BJ (cell line): ENCODE measurements around the gene EPHB2. TPM values are rescaled to one million over a fixed set of nuclear protein-coding genes. Genes with fewer than 3 reads are reported as not detected.
A peak's percentile ranks its signal among the peaks of the same experiment; 100 is the strongest.

ENCODE experiments used
- CTCF ChIA-PET: fragments of 350-600 bp; formaldehyde crosslinking; extraction: SDS; loops from one replicate; lab custom pipeline; 2021; ENCODE audit warnings: antibody characterized with exemption, inconsistent platforms; lab: Yijun Ruan, JAX
- POLR2A ChIA-PET: fragments of 300-600 bp; sonication (Branson Sonifier 250); formaldehyde crosslinking; extraction: SDS; loops from one replicate; lab custom pipeline; 2021; ENCODE audit warnings: antibody characterized with exemption; lab: Charles Lee
- DNase-seq: peaks from one replicate; pipeline ENCODE4 v3.0.0-alpha.2; 2011; ENCODE audit warnings: low read depth
- H3K27me3 ChIP-seq: 2 replicates; pipeline ENCODE4 v1.6.0; 2011; ENCODE audit warnings: low read length; ENCODE audit not compliant: control insufficient read depth, insufficient read depth
- H3K36me3 ChIP-seq: 2 replicates; pipeline ENCODE4 v1.5.1; 2011; ENCODE audit warnings: low read length; ENCODE audit not compliant: control insufficient read depth, insufficient read depth
- H3K4me3 ChIP-seq: 2 replicates; pipeline ENCODE4 v1.5.1; 2011; ENCODE audit warnings: low read depth, mild to moderate bottlenecking, control low read depth, low read length
- polyA plus RNA-seq: library from polyadenylated mRNA; depleted of rRNA; stranded (reverse); fragments of >200 nt; gene quantifications from 2 replicates; pipeline ENCODE4 v1.2.3, GENCODE V29; 2011
- TF ChIP-seq, protein P1 (sequence below): IDR thresholded peaks from 2 replicates; pipeline ENCODE4 v1.5.1; 2011; ENCODE audit warnings: low read depth, mild to moderate bottlenecking, control low read depth, inconsistent platforms, low read length, moderate library complexity; ENCODE audit not compliant: insufficient read depth

Gene EPHB2
- polyA plus RNA-seq, 1 experiment, result 8.7 TPM

DNA sequence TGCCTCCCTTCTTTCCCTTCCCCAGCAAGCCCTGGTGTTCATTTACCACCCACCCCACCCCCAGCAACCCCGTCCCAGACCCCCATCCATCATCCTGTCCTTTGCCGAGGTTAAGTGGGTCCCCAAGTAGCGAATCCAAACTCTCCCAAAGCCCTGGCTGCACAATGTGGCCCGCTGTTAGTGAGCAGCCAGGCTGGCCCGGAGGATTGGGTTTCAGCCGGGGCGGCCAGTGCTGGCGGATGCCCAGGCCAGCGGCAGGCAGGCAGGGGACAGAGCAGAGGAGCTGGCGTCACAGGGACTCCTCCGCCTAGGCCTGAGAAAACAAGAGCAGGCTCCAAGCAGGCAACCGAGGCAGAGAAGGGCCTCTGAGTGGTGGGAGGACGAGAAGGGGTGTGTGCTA is 61.4 kb downstream of the EPHB2 start:
- CTCF ChIA-PET, result interaction anchor here (1.4 kb wide), 2 partner anchors 11 to 90 kb away, joined by 3 to 4 read pairs; no protein-coding TSS in a partner anchor
- TF ChIP-seq, protein P1, sequence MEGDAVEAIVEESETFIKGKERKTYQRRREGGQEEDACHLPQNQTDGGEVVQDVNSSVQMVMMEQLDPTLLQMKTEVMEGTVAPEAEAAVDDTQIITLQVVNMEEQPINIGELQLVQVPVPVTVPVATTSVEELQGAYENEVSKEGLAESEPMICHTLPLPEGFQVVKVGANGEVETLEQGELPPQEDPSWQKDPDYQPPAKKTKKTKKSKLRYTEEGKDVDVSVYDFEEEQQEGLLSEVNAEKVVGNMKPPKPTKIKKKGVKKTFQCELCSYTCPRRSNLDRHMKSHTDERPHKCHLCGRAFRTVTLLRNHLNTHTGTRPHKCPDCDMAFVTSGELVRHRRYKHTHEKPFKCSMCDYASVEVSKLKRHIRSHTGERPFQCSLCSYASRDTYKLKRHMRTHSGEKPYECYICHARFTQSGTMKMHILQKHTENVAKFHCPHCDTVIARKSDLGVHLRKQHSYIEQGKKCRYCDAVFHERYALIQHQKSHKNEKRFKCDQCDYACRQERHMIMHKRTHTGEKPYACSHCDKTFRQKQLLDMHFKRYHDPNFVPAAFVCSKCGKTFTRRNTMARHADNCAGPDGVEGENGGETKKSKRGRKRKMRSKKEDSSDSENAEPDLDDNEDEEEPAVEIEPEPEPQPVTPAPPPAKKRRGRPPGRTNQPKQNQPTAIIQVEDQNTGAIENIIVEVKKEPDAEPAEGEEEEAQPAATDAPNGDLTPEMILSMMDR, result no peak
- Histone ChIP-seq H3K36me3 (no peaks in the 10 kb centered on the region), H3K27me3 (no peaks in the 10 kb centered on the region), H3K4me3 (no peak overlapping the region)
- no peak for DNase-seq
- POLR2A ChIA-PET, result no interaction called here

DNA sequence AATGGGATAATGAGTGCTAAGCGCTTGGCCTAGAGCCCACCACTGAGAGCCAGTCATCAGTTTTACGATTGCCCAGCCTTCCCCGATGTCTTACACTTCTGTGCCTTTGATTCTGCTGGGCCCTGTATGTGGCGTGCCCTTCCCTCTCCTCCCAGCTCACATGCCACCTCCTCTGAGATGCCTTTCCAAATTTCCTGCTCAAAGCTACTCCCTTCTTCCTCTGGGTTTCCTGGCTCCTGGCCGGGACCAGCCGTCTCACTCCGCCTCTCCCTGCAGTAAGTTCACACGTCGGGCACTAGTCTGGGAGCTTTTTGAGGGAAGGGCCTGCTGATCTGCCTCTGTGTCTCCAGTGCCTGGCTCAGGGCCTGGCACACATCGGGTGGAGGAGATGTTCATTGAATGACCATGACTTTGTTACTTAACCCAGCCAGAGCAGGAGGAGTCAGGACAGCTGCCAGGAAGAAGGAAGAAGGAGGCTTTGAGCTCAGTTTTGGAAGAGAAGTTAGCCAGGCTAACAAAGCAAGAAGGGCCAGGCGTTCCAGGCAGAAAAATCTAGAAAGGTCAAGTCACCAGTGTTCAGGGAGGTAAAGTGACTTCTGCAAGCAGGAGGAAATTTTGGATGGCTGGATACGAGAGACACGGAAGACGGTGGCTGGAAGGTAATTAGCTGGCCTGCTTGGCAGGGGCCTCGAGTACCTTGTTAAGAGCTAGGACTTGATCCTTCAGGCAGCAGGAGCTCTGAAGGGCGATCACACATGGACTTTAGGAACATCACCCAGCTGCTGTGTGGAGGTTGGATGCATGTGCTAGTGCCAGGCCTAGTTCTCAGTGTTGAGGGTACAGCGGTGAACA is 63.6 kb downstream of the EPHB2 start:
- Histone ChIP-seq H3K27me3 (no peaks in the 10 kb centered on the region), H3K36me3 (no peaks in the 10 kb centered on the region), H3K4me3 (no peak overlapping the region)
- ChIA-PET POLR2A (no interaction called here), CTCF (interaction anchor here (0.9 to 1.2 kb wide), 5 partner anchors 9 to 88 kb away, joined by 3 to 4 read pairs (median 3); no protein-coding TSS in a partner anchor)
- TF ChIP-seq, protein P1, result no peak
- DNase-seq, result peak; percentile 16

DNA sequence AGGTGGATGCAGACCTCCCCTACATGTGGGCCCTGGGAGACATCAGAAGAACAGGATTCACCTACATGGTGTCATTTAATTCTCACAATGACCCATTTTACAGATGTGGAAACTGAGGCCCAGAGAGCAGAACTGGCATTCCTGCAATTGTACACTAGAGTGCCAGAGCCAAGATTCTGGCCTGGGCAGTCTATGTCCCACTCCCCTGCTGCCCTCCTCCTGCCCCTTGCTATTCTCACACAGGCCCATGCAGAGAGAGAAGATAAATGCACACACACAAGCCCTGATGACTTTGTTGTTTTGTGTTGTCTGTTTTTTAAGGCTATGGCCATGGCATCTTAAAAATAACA is 64.2 kb downstream of the EPHB2 start:
- ChIA-PET POLR2A (no interaction called here), CTCF (interaction anchor here (1.1 kb wide), 1 partner anchor 9 kb away, joined by 3 read pairs; no protein-coding TSS in a partner anchor)
- H3K4me3 ChIP-seq, result no peak overlapping the region
- DNase-seq, result no peak
- no peaks in the 10 kb centered on the region for H3K36me3 ChIP-seq
- H3K27me3 ChIP-seq, result no peaks in the 10 kb centered on the region
- TF ChIP-seq, protein P1, result no peak

DNA sequence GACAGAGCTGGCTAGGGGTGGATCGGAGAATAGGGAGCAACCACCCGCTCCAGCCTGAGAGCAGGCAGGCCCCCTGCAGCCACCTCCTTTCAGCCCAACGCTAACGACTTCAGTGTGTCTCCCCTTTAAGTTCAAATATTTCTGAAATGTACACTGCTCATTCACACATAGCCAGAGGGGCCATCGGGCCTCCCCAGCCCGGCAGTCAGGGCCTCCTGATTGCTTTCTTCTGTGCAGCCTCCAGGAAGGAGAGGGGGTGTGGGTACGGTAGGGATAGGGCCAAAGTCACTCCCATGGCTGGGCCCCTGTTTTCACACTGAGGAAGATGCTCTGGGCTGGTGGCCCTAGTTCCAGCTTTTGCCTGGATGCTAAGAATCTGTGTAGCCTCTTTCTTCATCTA is 64.8 kb downstream of the EPHB2 start:
- TF ChIP-seq, protein P1, result no peak
- Histone ChIP-seq H3K4me3 (no peak overlapping the region), H3K27me3 (no peaks in the 10 kb centered on the region), H3K36me3 (no peaks in the 10 kb centered on the region)
- CTCF ChIA-PET, result interaction anchor here (1.7 to 2.4 kb wide), 2 partner anchors 22 to 71 kb away, joined by 4 to 11 read pairs; no protein-coding TSS in a partner anchor
- POLR2A ChIA-PET, result no interaction called here
- DNase-seq, result no peak

DNA sequence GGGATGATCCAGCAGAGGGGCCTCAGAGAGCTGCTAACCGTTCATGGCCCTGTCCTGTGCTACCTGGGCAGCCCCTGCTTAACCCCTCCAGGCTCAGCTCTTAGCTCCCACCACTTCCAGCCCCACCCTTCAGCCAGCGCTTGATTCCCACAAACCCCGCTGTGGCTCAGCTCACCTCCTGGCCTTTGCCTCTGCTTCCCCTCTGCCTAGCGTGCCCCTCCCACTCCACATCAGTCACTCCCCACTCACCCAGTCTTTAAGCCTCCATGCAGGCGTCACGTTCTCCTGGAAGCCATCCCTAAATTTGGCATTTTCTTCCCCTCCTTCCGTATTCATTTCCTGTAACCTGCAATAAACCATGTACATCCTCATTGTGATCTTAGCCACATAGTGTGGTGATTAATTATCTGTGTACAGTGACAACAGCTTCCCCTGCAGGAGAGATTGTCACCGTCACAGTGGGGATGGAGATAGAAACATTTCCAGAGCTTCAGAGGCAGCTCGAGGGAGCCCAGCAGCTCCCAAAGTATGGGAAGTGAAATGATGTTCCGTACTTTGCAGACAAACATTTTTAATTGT is 65.5 kb downstream of the EPHB2 start:
- CTCF ChIA-PET, result interaction anchor here (1.7 to 2.4 kb wide), 2 partner anchors 22 to 72 kb away, joined by 4 to 11 read pairs; no protein-coding TSS in a partner anchor
- POLR2A ChIA-PET, result no interaction called here
- TF ChIP-seq, protein P1, result no peak
- no peak overlapping the region for H3K4me3 ChIP-seq
- no peak for DNase-seq
- no peaks in the 10 kb centered on the region for H3K36me3 ChIP-seq
- H3K27me3 ChIP-seq, result no peaks in the 10 kb centered on the region
